GM19328 (cell line): ENCODE data around the gene TOPORS.

Source experiments
- ATAC-seq: cut with Tn5 transposase; IDR thresholded peaks from one replicate; pipeline ENCODE4 v1.9.1; 2021; ENCODE audit warnings: mild to moderate bottlenecking, moderate library complexity; ENCODE audit not compliant: unreplicated experiment

TOPORS gene

GRCh38 chr9:32508728-32509127 is 43.7 kb downstream of the TOPORS start:
- ATAC-seq = no peak

- no peak for ATAC-seq
Measured at GRCh38 chr9:32503008-32503407, 49.4 kb downstream of the TOPORS start.

- no peak for ATAC-seq
Measured at GRCh38 chr9:32502464-32502863, 49.9 kb downstream of the TOPORS start.

GRCh38 chr9:32501868-32502267 is 50.5 kb downstream of the TOPORS start:
- ATAC-seq = no peak

GRCh38 chr9:32500768-32501167 is 51.6 kb downstream of the TOPORS start:
- ATAC-seq = no peak

- ATAC-seq = no peak
Measured at GRCh38 chr9:32497921-32498320, 54.5 kb downstream of the TOPORS start.

GRCh38 chr9:32490601-32491000 is 61.8 kb downstream of the TOPORS start:
- ATAC-seq = no peak
